Brain microvascular endothelial cell (primary cell): ENCODE results near the gene MSMO1.

Experiments
- DNase-seq: peaks from one replicate; pipeline ENCODE4 v3.0.0-alpha.2; 2020
- H3K27ac ChIP-seq: fragments of 250-450 bp; sonication (Bioruptor Pico); 2 replicates; pipeline ENCODE4 v1.5.1; 2020; ENCODE audit warnings: mild to moderate bottlenecking, moderate library complexity
- H3K27me3 ChIP-seq: fragments of 250-450 bp; sonication (Bioruptor Pico); replicated peaks from 2 replicates; pipeline ENCODE4 v1.5.1; 2020; ENCODE audit warnings: mild to moderate bottlenecking
- H3K36me3 ChIP-seq: fragments of 250-450 bp; sonication (Bioruptor Pico); replicated peaks from 2 replicates; pipeline ENCODE4 v1.5.1; 2020; ENCODE audit warnings: mild to moderate bottlenecking
- H3K4me3 ChIP-seq: 2 replicates; pipeline ENCODE4 v1.5.1; 2011; ENCODE audit warnings: low read depth, mild to moderate bottlenecking, control low read depth, low read length, moderate library complexity
- CTCF ChIP-seq: IDR thresholded peaks from 2 replicates; pipeline ENCODE4 v1.5.1; 2011; ENCODE audit warnings: low read depth, mild to moderate bottlenecking, moderate library complexity, low read length, control low read depth, inconsistent platforms; ENCODE audit errors: missing control alignments
- in situ Hi-C: cut with HindIII; loops from 2 replicates; pipeline ENCODE4 v1.10.0; 2017; ENCODE audit warnings: low sequenced_read_pairs, low pct_ligation_motif_present

MSMO1 gene

GRCh38 chr4:165368114-165368513, 40.6 kb downstream of the MSMO1 start:
- H3K4me3 ChIP-seq: no peak overlapping the region
- in situ Hi-C loops: no loop called here
- no peak overlapping the region for H3K27ac ChIP-seq
- no peak for TF ChIP-seq CTCF
- H3K27me3 ChIP-seq: no peaks in the 10 kb centered on the region
- no peaks in the 10 kb centered on the region for H3K36me3 ChIP-seq
- DNase-seq: no peak

GRCh38 chr4:165368567-165368966, 41.1 kb downstream of the MSMO1 start:
- no peak for DNase-seq
- no peak for TF ChIP-seq CTCF
- H3K36me3 ChIP-seq: no peaks in the 10 kb centered on the region
- H3K27me3 ChIP-seq: no peaks in the 10 kb centered on the region
- in situ Hi-C loops: no loop called here
- no peak overlapping the region for H3K4me3 ChIP-seq
- H3K27ac ChIP-seq: no peak overlapping the region

GRCh38 chr4:165369522-165369921, 42.1 kb downstream of the MSMO1 start:
- Histone ChIP-seq H3K4me3 (no peak overlapping the region), H3K27ac (no peak overlapping the region), H3K36me3 (no peaks in the 10 kb centered on the region), H3K27me3 (no peaks in the 10 kb centered on the region)
- in situ Hi-C loops: no loop called here
- DNase-seq: no peak
- no peak for TF ChIP-seq CTCF

- Histone ChIP-seq H3K4me3 (no peak overlapping the region), H3K27ac (no peak overlapping the region), H3K36me3 (no peaks in the 10 kb centered on the region), H3K27me3 (no peaks in the 10 kb centered on the region)
- in situ Hi-C loops: no loop called here
- no peak for TF ChIP-seq CTCF
- no peak for DNase-seq
Observed at GRCh38 chr4:165370530-165370929, 43.1 kb downstream of the MSMO1 start.

GRCh38 chr4:165375465-165375864, 48.0 kb downstream of the MSMO1 start:
- in situ Hi-C loops: no loop called here
- Histone ChIP-seq H3K27ac (no peak overlapping the region), H3K36me3 (no peaks in the 10 kb centered on the region), H3K27me3 (no peaks in the 10 kb centered on the region), H3K4me3 (no peak overlapping the region)
- DNase-seq: no peak
- TF ChIP-seq CTCF: no peak

- H3K27ac ChIP-seq: no peak overlapping the region
- no peaks in the 10 kb centered on the region for H3K27me3 ChIP-seq
- H3K4me3 ChIP-seq: peak overlapping the region; percentile 64
- DNase-seq: no peak
- no peak for TF ChIP-seq CTCF
- no peaks in the 10 kb centered on the region for H3K36me3 ChIP-seq
- in situ Hi-C loops: no loop called here
Observed at GRCh38 chr4:165378398-165378744, 50.9 kb downstream of the MSMO1 start.
